IMR-90 (cell line): ENCODE results near the gene ROCK2. TPM values are rescaled to one million over a fixed set of nuclear protein-coding genes. Genes with fewer than 3 reads are reported as not detected.

Experiments used
- ATAC-seq: fragments of 200-7000 bp; cut with Tn5 transposase; 2 replicates; pipeline ENCODE4 v1.9.1; 2020; ENCODE audit warnings: low read depth, mild to moderate bottlenecking, moderate library complexity
- BruUV-seq: library from RNA; stranded (reverse); fragments of 400-500 nt; replicated peaks from 2 replicates; lab custom pipeline; 2021; lab: Mats Ljungman, UMichigan
- CTCF ChIA-PET: fragments of 300-600 bp; formaldehyde crosslinking; extraction: SDS; loops from one replicate; lab custom pipeline; 2021; ENCODE audit warnings: antibody characterized with exemption; lab: Yijun Ruan, JAX
- POLR2A ChIA-PET: fragments of 300-600 bp; sonication (Branson Sonifier 250); formaldehyde crosslinking; loops from one replicate; lab custom pipeline; 2022; ENCODE audit warnings: antibody characterized with exemption; ENCODE audit not compliant: unreplicated experiment; lab: Charles Lee
- DNase-seq: peaks from one replicate; pipeline ENCODE4 v3.0.0; 2013
- H2AFZ ChIP-seq: replicated peaks from 2 replicates; pipeline ENCODE3; 2013; ENCODE audit warnings: low read length, mild to moderate bottlenecking; ENCODE audit not compliant: poor library complexity
- H2AK5ac ChIP-seq: 2 replicates; pipeline ENCODE4 v1.6.1; 2013; ENCODE audit warnings: low read depth, low read length, inconsistent platforms
- H2AK9ac ChIP-seq: replicated peaks from 2 replicates; pipeline ENCODE3; 2013; ENCODE audit warnings: mild to moderate bottlenecking, low read depth, low read length, moderate library complexity; ENCODE audit not compliant: poor library complexity
- H2BK120ac ChIP-seq: 2 replicates; pipeline ENCODE4 v1.6.1; 2013; ENCODE audit warnings: low read depth, low read length, inconsistent platforms
- H2BK15ac ChIP-seq: 3 replicates; pipeline ENCODE4 v1.6.1; 2013; ENCODE audit warnings: low read depth, low read length, inconsistent platforms
- H2BK20ac ChIP-seq: 2 replicates; pipeline ENCODE4 v1.6.1; 2013; ENCODE audit warnings: low read depth, mild to moderate bottlenecking, inconsistent platforms, low read length, moderate library complexity
- H2BK5ac ChIP-seq: 2 replicates; pipeline ENCODE4 v1.6.1; 2013; ENCODE audit warnings: mild to moderate bottlenecking, low read depth, low read length, inconsistent platforms; ENCODE audit not compliant: poor library complexity, severe bottlenecking
- H3K14ac ChIP-seq: replicated peaks from 2 replicates; pipeline ENCODE4 v1.6.1; 2013; ENCODE audit warnings: low read depth, low read length, inconsistent platforms
- H3K18ac ChIP-seq: 2 replicates; pipeline ENCODE4 v1.6.1; 2013; ENCODE audit warnings: low read depth, low read length, control low read depth
- H3K23ac ChIP-seq: 2 replicates; pipeline ENCODE4 v1.6.1; 2013; ENCODE audit warnings: low read depth, low read length, inconsistent platforms
- H3K27ac ChIP-seq: 2 replicates; pipeline ENCODE4 v1.5.1; 2013; ENCODE audit warnings: mild to moderate bottlenecking, control low read depth, low read length; ENCODE audit not compliant: insufficient read depth
- H3K27me3 ChIP-seq: 2 replicates; pipeline ENCODE4 v1.6.1; 2013; ENCODE audit warnings: low read length; ENCODE audit not compliant: control insufficient read depth, insufficient read depth
- H3K36me3 ChIP-seq: 2 replicates; pipeline ENCODE4 v1.6.1; 2013; ENCODE audit warnings: low read length, mixed read lengths; ENCODE audit not compliant: control insufficient read depth, insufficient read depth
- H3K4ac ChIP-seq: 2 replicates; pipeline ENCODE4 v1.6.1; 2013; ENCODE audit warnings: low read depth, low read length, inconsistent platforms
- H3K4me1 ChIP-seq: 2 replicates; pipeline ENCODE4 v1.6.1; 2013; ENCODE audit warnings: low read length, mixed read lengths; ENCODE audit not compliant: control insufficient read depth, insufficient read depth
- H3K4me2 ChIP-seq: 2 replicates; pipeline ENCODE4 v1.6.1; 2013; ENCODE audit warnings: low read depth, mild to moderate bottlenecking, control low read depth, low read length, moderate library complexity
- H3K4me3 ChIP-seq: 2 replicates; pipeline ENCODE4 v1.5.1; 2013; ENCODE audit warnings: low read depth, mild to moderate bottlenecking, control low read depth, low read length, moderate library complexity; ENCODE audit not compliant: insufficient read depth
- H3K56ac ChIP-seq: 2 replicates; pipeline ENCODE4 v1.6.1; 2013; ENCODE audit warnings: low read length, inconsistent platforms; ENCODE audit not compliant: insufficient read depth; ENCODE audit errors: extremely low read depth
- H3K79me1 ChIP-seq, 2 experiments: 2 replicates each; pipeline ENCODE4 v1.6.1; 2013; ENCODE audit warnings: low read length in 2 of 2, inconsistent platforms in 1 of 2, low read depth in 1 of 2
- H3K9ac ChIP-seq: 2 replicates; pipeline ENCODE4 v1.6.1; 2013; ENCODE audit warnings: low read depth, low read length, control low read depth
- H3K9me1 ChIP-seq: 2 replicates; pipeline ENCODE4 v1.6.1; 2013; ENCODE audit warnings: low read length, inconsistent platforms; ENCODE audit not compliant: insufficient read depth
- H3K9me3 ChIP-seq: 2 replicates; pipeline ENCODE4 v1.6.1; 2013; ENCODE audit warnings: low read length; ENCODE audit not compliant: control insufficient read depth, insufficient read depth
- H4K20me1 ChIP-seq: 2 replicates; pipeline ENCODE4 v1.6.1; 2013; ENCODE audit warnings: low read length, inconsistent platforms; ENCODE audit not compliant: insufficient read depth
- H4K5ac ChIP-seq: 2 replicates; pipeline ENCODE4 v1.6.1; 2013; ENCODE audit warnings: mild to moderate bottlenecking, low read depth, low read length, control low read depth
- H4K8ac ChIP-seq, 2 experiments: 2 replicates each; pipeline ENCODE4 v1.6.1; 2013; ENCODE audit warnings: low read depth in 2 of 2, low read length in 2 of 2, control low read depth in 1 of 2, inconsistent platforms in 1 of 2
- H4K91ac ChIP-seq: 2 replicates; pipeline ENCODE4 v1.6.1; 2013; ENCODE audit warnings: low read depth, low read length, inconsistent platforms; ENCODE audit not compliant: insufficient read depth
- CHD1 ChIP-seq: IDR thresholded peaks from 2 replicates; pipeline ENCODE4 v1.6.1; 2012; ENCODE audit warnings: low read depth, low read length, improper control_type of control experiment
- RCOR1 ChIP-seq: IDR thresholded peaks from 2 replicates; pipeline ENCODE4 v1.6.1; 2012; ENCODE audit warnings: mild to moderate bottlenecking, low read length, improper control_type of control experiment; ENCODE audit not compliant: insufficient replicate concordance
- WGBS, 2 experiments: methylation state at CpG; one replicate each; pipeline versions ENCODE4 v1.1.5 to v1.1.7; 2013; ENCODE audit warnings: missing lambda C conversion rate in 2 of 2; ENCODE audit not compliant: insufficient read length in 1 of 2; ENCODE audit errors: extremely low coverage in 2 of 2; 5-methylcytosine and 5-hydroxymethylcytosine counted together
- dilution Hi-C: fragments of 300-500 bp; cut with HindIII; formaldehyde crosslinking; loops from one replicate; pipeline ENCODE4 v1.14.3; 2018; ENCODE audit warnings: low sequenced_read_pairs; ENCODE audit not compliant: unreplicated experiment
- in situ Hi-C: fragments of 300-500 bp; cut with MboI; formaldehyde crosslinking; loops from 3 replicates; pipeline ENCODE4 v1.14.3; 2019; ENCODE audit warnings: low sequenced_read_pairs, inconsistent platforms, mixed read lengths
- intact Hi-C: fragments of 100-400 bp; cut with micrococcal nuclease; formaldehyde crosslinking; loops from 2 replicates; pipeline ENCODE4 v1.10.0; 2022
- polyA plus RNA-seq, 3 experiments: library from polyadenylated mRNA; depleted of rRNA; stranded (reverse); fragments of >200 nt; gene quantifications; 2 replicates each; pipeline ENCODE4 v1.2.3, GENCODE V29; 2012; ENCODE audit warnings: low replicate concordance in 1 of 3
- total RNA-seq: library from RNA; depleted of rRNA; stranded (reverse); fragments of >200 nt; gene quantifications from 2 replicates; pipeline ENCODE4 v1.2.3, GENCODE V29; 2012

The ROCK2 gene
- total and polyA plus RNA-seq, 2 of the 4 experiments (the other 2 are of a cell fraction), result 9.0 to 28.3 TPM

GRCh38 chr2:11187731-11188130 lies 156.7 kb downstream of the ROCK2 start:
- ATAC-seq (no peak), DNase-seq (no peak)
- no peak overlapping the region for H3K4ac ChIP-seq
- no peak overlapping the region for H3K4me3 ChIP-seq
- BruUV-seq, result no TSS peak
- no peak overlapping the region for H2AFZ ChIP-seq
- no peak overlapping the region for H3K27ac ChIP-seq
- no peak overlapping the region for H2AK5ac ChIP-seq
- H2AK9ac ChIP-seq, result no peak overlapping the region
- H3K9me1 ChIP-seq, result no peaks in the 10 kb centered on the region
- dilution Hi-C loops, result no loop called here
- H3K9me3 ChIP-seq, result no peaks in the 10 kb centered on the region
- H3K56ac ChIP-seq, result no peak overlapping the region
- H3K27me3 ChIP-seq, result no peaks in the 10 kb centered on the region
- TF ChIP-seq RCOR1 (no peak), CHD1 (no peak)
- H3K23ac ChIP-seq, result no peak overlapping the region
- no peak overlapping the region for H4K8ac ChIP-seq
- no peak overlapping the region for H2BK20ac ChIP-seq
- H3K9ac ChIP-seq, result no peak overlapping the region
- H2BK120ac ChIP-seq, result no peak overlapping the region
- no peak overlapping the region for H4K5ac ChIP-seq
- H3K18ac ChIP-seq, result no peak overlapping the region
- H4K20me1 ChIP-seq, result no peaks in the 10 kb centered on the region; the same call in 1 of the 2 replicates
- no peak overlapping the region for H3K4me2 ChIP-seq
- in situ Hi-C loops, result no loop called here
- intact Hi-C loops, result no loop called here
- H2BK15ac ChIP-seq, result no peak overlapping the region
- H3K79me1 ChIP-seq, result peaks cover 5 to 11% of the 10 kb centered on the region in 2 experiments; a peak in 3 of 4 replicates
- WGBS, 2 experiments, result no CpG with 5 or more reads among the region's 2 CpGs
- H3K14ac ChIP-seq, result no peak overlapping the region
- CTCF ChIA-PET, result interaction anchor here (1.0 kb wide), 1 partner anchor 17 kb away, joined by 3 read pairs; no protein-coding TSS in a partner anchor
- peaks cover 2% of the 10 kb centered on the region; the same call in 1 of the 2 replicates for H3K4me1 ChIP-seq
- H3K36me3 ChIP-seq, result peaks cover 19% of the 10 kb centered on the region
- POLR2A ChIA-PET, result no interaction called here
- H4K91ac ChIP-seq, result no peak overlapping the region
- H2BK5ac ChIP-seq, result no peak overlapping the region
